ENCODE data around the gene PIGS. TPM values are rescaled to one million over a fixed set of nuclear protein-coding genes. Genes with fewer than 3 reads are reported as not detected.

The PIGS gene
- total RNA-seq, 1 experiment from 2014 or later: 64.2 TPM

DNA sequence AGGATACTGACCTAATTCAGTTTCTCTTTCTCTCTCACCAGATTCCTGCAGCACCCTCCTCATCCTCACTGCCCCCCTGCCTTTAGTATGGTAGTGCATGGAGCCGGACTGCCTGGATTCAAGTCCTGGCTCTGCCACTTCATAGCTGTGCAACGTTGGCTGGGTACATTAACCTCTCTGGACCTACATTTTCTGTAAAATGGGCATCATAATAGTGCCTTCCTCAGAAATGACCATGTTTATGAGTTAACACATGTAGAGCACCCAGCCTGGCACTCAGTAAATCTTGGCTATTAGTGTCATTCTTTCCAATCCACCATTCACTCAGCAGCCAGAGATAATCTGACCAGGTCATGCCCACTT lies 26.2 kb downstream of the PIGS start:
- no peak overlapping the region for H3K27ac ChIP-seq
- H2AFZ ChIP-seq: no peak overlapping the region
- H4K20me1 ChIP-seq (ENCODE audit: insufficient read depth): no peaks in the 10 kb centered on the region; the same call in 1 of the 2 replicates
- no peak for TF ChIP-seq CTCF (conservative IDR thresholded peaks at IDR 0.05)
- no peak for TF ChIP-seq EZH2 (IDR thresholded peaks at IDR 0.05; ENCODE audit: low read depth)
- no peak for DNase-seq
- ChIA-PET CTCF (no interaction called here), POLR2A (ENCODE audit: unreplicated experiment) (no interaction called here)
- no peaks in the 10 kb centered on the region for H3K9me2 ChIP-seq (ENCODE audit: insufficient read depth)
- H3K4me1 ChIP-seq (replicated peaks; ENCODE audit: insufficient read depth): no peaks in the 10 kb centered on the region
- H3K4me3 ChIP-seq: no peak overlapping the region
- H3F3A ChIP-seq (ENCODE audit: insufficient read depth, low read depth): peaks cover 5% of the 10 kb centered on the region; the same call in 1 of the 2 replicates
- no peaks in the 10 kb centered on the region for H3K79me2 ChIP-seq (ENCODE audit: low read depth)
- no peaks in the 10 kb centered on the region for H3K9me3 ChIP-seq (ENCODE audit: insufficient read depth, low read depth)
- H3K27me3 ChIP-seq (ENCODE audit: insufficient read depth, low read depth): no peaks in the 10 kb centered on the region
- intact Hi-C loops (cut with micrococcal nuclease; ENCODE audit: unreplicated experiment): no loop called here
- no peaks in the 10 kb centered on the region for H3K36me3 ChIP-seq (ENCODE audit: low read depth)
- no peak overlapping the region for H3K4me2 ChIP-seq
- BruUV-seq (replicated peaks): no TSS peak

- H3K36me3 ChIP-seq (ENCODE audit: low read depth): no peaks in the 10 kb centered on the region
- TF ChIP-seq CTCF (conservative IDR thresholded peaks at IDR 0.05) (no peak), EZH2 (IDR thresholded peaks at IDR 0.05; ENCODE audit: low read depth) (no peak)
- no peak overlapping the region for H3K27ac ChIP-seq
- H3F3A ChIP-seq (ENCODE audit: insufficient read depth, low read depth): peaks cover 5% of the 10 kb centered on the region; the same call in 1 of the 2 replicates
- H3K27me3 ChIP-seq (ENCODE audit: insufficient read depth, low read depth): no peaks in the 10 kb centered on the region
- no peak overlapping the region for H3K4me3 ChIP-seq
- no peaks in the 10 kb centered on the region; the same call in 1 of the 2 replicates for H4K20me1 ChIP-seq (ENCODE audit: insufficient read depth)
- H3K79me2 ChIP-seq (ENCODE audit: low read depth): no peaks in the 10 kb centered on the region
- no TSS peak for BruUV-seq (replicated peaks)
- intact Hi-C loops (cut with micrococcal nuclease; ENCODE audit: unreplicated experiment): loop anchor here (1.0 kb wide), 1 partner anchor 50 kb away; no protein-coding TSS in a partner anchor
- H3K9me3 ChIP-seq (ENCODE audit: insufficient read depth, low read depth): no peaks in the 10 kb centered on the region
- H3K9me2 ChIP-seq (ENCODE audit: insufficient read depth): no peaks in the 10 kb centered on the region
- no peak overlapping the region for H2AFZ ChIP-seq
- ChIA-PET CTCF (no interaction called here), POLR2A (ENCODE audit: unreplicated experiment) (no interaction called here)
- DNase-seq: no peak
- no peak overlapping the region for H3K4me2 ChIP-seq
- H3K4me1 ChIP-seq (replicated peaks; ENCODE audit: insufficient read depth): no peaks in the 10 kb centered on the region
Observed at GRCh38 chr17:28544402-28545140, 26.8 kb downstream of the PIGS start.

DNA sequence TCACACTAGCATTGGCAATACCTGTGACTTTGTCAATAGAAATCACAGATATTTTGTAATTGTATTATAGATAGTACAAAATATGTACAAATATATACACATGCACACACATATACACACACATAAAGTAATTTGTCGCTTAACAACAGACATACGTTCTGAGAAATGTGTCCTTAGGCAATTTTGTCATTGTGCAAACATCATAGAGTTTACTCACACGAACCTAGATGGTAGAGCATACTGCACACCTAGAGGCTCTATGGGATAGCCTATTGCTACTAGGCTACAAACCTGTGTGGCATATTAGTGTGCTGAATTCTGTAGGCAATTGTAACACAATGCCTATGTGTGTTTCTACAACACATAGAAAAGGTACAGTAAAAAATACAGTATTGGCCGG lies 29.9 kb downstream of the PIGS start:
- Histone ChIP-seq H4K20me1 (ENCODE audit: insufficient read depth) (no peaks in the 10 kb centered on the region; the same call in 1 of the 2 replicates), H3K9me2 (ENCODE audit: insufficient read depth) (no peaks in the 10 kb centered on the region), H3F3A (ENCODE audit: insufficient read depth, low read depth) (peaks cover 5% of the 10 kb centered on the region; the same call in 1 of the 2 replicates), H2AFZ (no peak overlapping the region), H3K27ac (no peak overlapping the region), H3K4me2 (no peak overlapping the region), H3K79me2 (ENCODE audit: low read depth) (no peaks in the 10 kb centered on the region), H3K9me3 (ENCODE audit: insufficient read depth, low read depth) (no peaks in the 10 kb centered on the region), H3K4me1 (replicated peaks; ENCODE audit: insufficient read depth) (no peaks in the 10 kb centered on the region), H3K36me3 (ENCODE audit: low read depth) (no peaks in the 10 kb centered on the region), H3K27me3 (ENCODE audit: insufficient read depth, low read depth) (0 out of 2 replicates have a peak, but pooled peaks cover 4% of the 10 kb centered on the region), H3K4me3 (no peak overlapping the region)
- no TSS peak for BruUV-seq (replicated peaks)
- ChIA-PET CTCF (interaction anchor here (0.6 kb wide), 1 partner anchor 54 kb away, joined by 3 read pairs; no protein-coding TSS in a partner anchor), POLR2A (ENCODE audit: unreplicated experiment) (no interaction called here)
- intact Hi-C loops (cut with micrococcal nuclease; ENCODE audit: unreplicated experiment): no loop called here
- TF ChIP-seq EZH2 (IDR thresholded peaks at IDR 0.05; ENCODE audit: low read depth) (no peak), CTCF (conservative IDR thresholded peaks at IDR 0.05) (no peak)
- no peak for DNase-seq

Data from PC-9 (cell line).